HG03571 (cell line): ENCODE results near the gene CPHXL2.

Source experiments
- ATAC-seq: cut with Tn5 transposase; IDR thresholded peaks from one replicate; pipeline ENCODE4 v1.9.1; 2021; ENCODE audit not compliant: unreplicated experiment

CPHXL2 gene

DNA sequence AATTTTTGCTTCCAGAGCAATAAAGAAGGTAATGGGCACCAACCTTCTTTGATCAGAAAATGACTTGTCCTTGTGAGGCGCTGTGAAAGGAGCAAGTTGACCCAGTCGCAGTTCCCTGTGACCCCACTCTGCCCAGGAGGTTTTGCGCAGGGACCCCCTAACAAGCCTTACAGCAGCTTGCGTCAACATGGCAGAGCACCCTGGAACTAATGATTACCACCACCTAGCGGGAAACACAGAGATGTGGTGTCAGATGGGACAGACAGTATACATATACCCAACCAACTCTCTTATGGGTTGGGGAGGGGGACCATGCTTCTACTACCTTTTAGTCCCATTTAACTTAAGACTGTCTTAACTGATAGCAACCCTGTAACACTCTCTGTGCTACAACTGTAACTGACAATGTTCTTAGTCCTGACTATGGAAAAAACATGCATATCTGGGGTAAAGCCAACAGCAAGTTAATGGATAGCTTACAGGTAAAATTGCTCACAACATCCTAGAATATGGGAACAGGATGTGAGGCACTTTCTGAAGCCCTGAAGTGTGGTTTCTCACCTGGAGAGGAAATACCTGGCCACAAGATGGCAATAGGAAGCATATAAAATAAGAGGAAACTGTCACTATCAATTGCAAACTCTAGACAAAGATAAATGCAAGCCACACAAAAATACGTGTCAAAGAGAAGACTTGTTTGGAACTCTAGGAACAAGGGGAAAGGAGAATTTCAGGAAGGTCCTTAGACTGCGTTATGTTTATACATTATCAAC, 32.4 kb downstream of the CPHXL2 start:
- ATAC-seq: no peak

DNA sequence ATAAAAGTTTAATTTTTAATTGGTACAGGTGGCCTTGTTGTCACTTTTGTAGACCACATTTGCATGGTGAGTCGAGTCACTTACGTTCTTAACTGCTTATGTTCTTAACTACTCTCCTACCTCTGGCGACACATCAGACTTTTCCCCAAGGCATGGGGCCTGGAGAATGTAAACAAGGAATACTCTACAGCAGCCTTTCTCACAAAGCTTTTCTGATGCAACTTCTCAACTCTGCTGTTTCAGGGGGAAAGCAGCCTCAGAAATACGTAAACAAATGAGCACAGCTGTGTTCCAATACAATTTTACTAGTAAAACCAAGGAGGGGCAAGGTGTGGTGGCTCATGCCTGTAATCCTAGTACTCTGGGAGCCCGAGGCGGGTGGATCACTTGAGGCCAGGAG, 36.2 kb downstream of the CPHXL2 start:
- no peak for ATAC-seq

DNA sequence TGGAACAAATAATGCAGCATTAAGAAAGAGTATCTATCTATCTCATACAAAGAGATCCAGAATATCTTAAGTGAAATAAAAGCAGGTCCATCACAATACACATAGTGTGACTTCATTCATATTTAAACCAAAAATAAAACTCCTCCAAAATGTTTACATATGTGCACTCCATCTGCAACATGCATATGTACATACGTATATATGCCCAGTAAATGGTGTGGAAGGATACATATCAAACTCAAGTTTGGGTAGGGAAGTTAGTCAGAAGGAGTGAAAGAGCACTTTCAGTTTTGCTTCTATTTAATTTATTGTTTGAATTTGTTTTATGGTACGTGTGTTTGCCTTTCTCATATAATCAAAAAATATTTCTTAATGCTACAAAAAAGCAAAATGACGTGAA, 41.8 kb downstream of the CPHXL2 start:
- ATAC-seq: no peak

DNA sequence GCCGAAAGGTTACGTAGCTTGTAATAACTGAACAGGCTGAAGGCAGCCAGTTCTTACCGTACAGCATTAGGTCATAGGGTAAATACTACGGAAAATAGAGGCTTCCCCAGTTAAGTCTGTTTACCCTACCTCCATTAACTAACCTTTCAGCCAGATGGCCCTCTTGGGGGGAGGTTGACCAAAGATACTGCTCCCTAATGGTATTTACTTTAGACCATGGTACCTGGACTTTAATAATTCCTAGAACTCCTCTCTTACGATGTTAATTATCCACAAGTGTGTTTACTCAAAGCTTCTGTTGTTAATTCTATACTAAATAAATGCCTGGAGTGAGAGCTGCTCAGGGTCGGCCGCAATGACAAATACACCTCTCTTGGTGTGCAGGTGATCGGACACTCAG, 44.0 kb downstream of the CPHXL2 start:
- no peak for ATAC-seq

DNA sequence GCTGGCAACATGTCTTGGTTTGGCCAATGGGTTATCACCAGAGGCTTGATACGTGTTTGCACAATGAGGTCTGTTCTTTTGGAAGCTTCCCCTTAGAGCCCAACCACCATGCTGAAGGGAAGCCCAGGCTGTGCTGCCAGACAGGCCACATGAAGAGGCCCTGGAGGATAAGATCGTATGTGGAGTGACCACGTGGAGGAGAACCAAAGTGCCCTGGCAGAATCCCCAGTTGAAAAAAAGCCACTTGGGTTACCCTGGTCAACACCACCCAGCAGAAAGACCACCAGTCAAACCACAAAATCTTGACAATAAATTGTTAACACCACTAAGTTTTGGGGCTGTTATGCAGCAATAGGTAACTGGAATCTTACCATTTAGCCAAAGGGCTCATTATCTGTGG, 46.8 kb downstream of the CPHXL2 start:
- no peak for ATAC-seq

DNA sequence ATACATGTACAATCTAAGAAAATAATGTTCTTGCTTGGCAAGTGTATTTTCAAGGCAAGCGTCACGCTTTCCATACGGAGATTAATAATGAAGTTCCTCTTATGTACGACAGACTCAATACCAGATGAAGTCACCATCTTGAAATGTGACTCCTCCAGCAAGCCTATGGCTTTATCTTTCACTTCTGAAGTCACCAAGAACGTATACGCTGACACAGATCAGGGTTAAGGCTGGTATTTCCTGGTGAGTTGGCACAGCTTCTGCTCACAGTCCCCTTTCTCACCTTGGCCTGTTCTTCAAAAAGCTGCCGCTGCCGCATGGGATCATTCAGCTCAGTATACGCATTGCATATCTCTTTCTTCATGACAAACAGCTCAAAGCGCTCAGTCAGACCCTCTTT, 47.7 kb downstream of the CPHXL2 start:
- ATAC-seq: no peak

DNA sequence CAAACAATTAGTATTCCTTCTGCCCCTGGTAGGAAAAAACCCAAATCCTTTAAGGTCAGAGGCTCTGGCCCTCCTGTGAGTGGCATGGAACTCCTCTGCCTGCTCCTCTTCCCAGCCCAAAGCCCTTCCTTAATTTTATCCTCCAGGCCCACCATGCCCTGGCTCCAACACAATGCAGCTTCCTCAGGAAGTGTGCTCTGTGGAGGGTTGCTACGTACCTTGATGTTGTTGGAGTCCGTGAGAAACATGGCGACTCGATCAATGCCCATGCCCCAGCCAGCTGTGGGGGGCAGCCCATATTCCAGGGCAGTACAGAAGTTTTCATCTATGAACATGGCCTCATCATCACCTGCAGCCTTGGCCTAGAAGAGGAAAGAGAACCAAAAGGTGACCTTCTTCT, 48.5 kb downstream of the CPHXL2 start:
- no peak for ATAC-seq

DNA sequence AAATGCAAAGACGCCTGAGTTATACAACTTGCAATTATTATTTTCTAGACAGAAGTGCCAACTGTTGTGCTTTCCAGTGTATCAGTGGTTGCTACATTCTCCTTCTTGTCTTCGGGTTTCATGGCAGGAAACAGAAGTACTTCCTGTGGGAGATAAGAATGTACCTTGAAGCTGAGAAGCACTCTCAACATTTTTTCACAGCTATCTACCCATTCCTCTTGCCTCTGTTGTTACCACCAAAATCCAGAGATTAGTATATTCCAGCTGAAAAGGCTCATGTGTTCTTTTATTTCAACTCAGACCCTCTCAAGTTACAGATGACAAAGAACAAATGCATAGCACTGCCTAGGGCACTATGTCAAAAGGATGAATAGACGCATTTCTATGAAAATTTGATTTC, 49.0 kb downstream of the CPHXL2 start:
- ATAC-seq: no peak

DNA sequence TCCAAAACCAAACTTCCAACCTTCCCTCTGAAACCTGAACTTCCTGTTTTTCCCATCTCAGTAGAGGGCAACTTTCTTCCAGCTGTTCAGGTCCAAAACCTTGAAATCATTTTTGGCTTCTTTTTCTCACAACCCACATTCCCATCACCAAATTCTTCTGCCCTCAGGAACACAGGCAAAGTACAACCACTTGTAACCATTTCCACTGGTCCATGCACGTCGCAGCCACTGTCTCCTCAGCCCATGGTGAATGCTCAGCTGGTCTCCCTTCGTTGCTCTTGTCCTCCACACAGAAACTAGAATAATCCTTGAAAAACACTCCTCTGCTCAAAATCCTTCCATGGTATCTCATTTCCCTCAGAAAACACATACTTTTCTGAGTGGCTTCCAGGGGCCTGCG, 50.0 kb downstream of the CPHXL2 start:
- no peak for ATAC-seq

DNA sequence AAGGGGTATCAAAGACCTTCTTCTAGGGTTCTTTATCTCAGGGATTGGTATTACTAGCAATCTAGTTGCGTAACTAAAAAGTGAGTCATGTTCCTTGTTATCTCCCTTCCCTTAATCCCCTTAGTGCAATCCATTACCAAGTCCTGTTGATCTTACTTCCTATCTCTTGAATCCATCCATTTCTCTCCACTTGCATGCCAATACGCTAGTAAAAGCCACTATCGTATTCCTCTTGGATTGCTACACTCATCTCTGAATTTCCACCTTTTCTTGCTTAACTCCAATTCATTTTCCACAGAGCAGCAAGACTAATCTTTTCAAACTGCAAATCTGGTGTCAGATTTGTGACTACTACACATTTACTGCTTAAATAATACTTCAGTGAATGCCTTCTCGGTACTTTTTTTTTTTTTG, 51.9 kb downstream of the CPHXL2 start:
- ATAC-seq: no peak

DNA sequence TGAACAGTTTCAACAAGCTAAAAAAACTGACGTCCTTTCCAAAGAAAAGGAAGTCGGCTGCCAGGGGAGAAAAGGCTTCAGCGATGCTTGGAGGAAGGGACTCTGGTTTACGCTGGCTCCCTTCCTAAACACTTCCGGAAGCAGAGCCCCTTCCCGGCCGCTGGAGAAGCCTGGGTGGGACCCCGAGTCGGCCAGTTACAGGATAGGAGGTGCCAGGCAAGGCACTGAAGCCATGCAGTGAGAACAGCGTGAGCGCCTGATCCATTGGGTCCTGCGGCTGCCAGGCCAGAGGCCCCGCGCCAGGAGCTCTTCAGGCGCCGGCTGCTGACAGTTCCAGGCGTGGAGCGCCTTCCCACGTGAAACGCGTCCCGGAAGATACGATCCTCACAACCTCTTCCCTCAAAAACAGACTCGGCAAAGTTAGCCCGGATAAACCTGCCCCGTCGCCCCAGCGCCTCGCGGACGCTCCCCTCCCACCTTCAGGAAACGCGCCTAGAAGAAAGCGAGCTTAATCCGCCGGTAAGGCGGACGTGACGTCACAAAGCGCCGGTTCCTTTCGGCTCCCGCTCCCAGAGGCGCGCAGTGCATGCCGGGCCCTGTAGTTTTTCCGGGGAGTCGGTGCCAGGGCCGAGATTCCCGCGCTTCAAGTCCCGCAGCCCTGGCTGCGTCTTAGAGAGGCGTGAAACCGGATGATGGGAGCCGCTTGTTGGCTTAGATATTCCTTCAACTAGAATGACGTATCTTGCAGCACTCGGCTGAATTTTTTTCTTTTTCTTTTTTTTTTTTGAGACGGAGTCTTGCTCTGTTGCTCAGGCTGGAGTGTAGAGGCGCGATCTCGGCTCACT, 53.8 kb downstream of the CPHXL2 start, which contains the start of gene ADAT1:
Gene ADAT1 (minus strand): TSS at position 521 of the 845 bp plus-strand sequence. CDS start 2,482 bp downstream, outside the sequence.
- peak; percentile 87 for ATAC-seq

DNA sequence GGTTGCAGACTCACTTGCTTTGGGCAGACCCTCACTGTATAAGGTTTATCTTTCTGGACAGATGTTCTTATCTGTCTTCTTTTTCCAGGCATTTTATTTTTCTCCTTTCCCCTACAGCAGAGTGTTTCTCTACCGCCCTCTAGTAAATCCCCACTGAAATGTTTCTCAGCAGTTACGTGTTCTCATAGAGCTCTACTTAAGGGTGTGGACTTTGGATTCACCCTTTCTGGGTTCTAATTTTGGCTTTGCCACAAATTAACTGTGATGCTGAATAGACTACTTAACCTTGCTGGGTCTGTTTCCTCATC, 55.7 kb downstream of the CPHXL2 start:
- ATAC-seq: no peak

DNA sequence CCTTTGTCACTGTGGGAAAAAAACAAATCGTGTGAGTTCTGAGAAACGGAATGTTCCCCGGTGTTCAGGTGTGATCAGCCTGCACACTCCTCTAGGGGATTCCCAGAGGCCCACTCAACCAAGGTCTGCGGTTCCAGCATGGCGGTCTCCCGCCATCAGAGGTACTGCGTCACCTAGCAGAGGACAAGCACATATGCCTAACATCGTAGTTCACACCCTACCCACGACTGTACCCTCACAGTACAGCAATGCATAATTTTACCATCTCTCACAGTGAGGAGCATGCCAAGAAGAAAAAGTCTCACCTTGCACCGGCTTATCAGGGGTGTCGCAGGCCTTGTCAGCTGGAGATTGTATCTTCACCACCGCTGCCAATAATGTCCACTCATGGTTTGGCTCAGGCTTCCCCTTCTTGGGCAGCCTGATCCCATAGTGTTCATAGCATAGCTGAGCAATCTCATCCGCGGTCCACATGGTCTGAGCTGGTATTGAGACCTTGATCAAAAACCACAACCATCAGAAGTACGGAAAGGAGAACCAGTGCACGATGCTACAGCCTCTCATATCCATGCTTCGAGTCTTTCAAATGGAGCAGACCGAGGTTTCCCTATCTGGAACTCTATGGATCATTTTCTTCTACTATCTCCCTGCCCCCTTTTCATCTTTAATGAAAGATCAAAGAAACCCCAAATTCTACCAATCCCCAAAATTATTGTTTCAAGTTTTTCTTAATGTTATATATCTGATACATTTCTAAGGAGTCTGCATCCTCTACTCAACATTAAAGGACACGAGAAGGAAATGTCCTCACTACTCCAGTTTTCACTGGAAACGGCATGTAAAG, 56.3 kb downstream of the CPHXL2 start:
- no peak for ATAC-seq

DNA sequence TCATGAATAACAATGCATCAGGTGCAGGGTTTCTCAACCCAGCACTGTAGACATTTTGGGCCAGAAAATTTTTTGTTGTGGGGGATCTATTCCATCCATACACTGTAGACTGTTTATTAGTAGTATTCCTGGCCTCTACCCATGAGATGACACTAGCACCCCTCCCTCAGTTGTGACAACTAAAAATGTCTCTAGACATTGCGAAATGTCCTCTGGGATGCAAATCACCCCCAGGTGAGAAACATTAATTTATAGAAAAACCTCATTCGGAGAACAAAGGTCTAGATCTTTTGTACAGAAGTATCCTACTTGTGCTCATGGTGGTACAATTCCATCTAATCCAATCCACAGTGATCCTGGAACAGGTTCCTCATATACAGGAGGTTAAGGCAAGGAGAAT, 58.0 kb downstream of the CPHXL2 start:
- ATAC-seq: no peak

DNA sequence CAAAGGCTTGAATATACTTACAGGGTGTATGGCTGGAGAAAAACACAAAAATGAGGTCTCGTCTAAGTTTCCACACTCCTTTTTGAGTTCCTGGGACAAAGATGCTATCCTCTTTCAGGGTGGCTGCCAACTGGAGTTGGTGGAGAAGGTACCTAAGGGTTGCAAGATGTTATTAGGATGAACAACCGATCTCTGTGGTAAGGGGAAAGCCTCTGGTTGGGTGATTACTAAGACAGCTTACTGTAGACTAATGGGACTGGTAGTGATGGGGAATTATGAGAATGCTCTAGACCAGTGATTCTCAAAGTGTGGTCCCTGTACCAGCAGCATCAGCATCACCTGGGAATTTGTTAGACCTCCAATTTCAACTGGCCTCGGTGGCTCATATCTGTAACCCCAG, 59.7 kb downstream of the CPHXL2 start:
- ATAC-seq: no peak

DNA sequence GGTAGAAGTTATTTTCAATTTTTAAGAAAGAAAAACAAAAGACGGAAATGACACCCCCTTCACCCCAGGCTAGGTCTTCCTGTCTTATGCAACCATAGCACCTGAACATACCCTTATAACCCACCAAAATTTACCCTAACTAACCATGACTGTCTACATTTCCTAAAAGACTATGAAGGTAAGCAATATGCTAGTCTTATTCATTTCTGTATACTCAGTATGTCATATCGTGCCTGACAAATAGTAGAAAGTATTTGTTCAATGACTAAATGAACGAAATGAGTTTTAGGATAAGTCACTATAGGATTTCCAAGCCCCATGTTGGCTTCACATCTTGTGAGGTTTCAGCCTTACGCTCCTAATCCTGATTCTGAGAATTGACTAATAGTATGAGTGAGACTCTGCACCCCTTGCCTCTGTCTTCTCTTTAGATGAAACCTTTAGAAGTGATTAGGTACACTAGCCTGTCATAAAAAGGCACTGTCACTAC, 60.2 kb downstream of the CPHXL2 start:
- no peak for ATAC-seq

DNA sequence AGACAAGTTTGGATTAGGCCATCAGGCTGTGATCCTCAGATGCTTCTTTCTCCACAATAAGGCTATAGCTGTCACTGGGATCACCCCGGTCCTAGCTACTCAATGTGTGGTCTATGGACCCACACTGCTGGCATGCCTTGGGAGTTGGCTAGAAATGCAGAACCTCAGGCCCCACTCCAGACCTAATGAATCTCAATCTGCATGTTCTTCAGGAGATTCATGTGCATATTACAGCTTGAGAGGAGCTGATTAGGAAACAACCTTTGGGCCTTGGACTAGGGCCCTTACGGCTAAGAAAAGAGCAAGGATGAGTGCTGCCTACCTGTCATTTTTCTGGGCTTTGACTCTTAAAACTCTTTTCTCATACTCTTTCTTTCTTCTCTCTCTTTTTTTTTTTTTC, 61.2 kb downstream of the CPHXL2 start:
- ATAC-seq: no peak

DNA sequence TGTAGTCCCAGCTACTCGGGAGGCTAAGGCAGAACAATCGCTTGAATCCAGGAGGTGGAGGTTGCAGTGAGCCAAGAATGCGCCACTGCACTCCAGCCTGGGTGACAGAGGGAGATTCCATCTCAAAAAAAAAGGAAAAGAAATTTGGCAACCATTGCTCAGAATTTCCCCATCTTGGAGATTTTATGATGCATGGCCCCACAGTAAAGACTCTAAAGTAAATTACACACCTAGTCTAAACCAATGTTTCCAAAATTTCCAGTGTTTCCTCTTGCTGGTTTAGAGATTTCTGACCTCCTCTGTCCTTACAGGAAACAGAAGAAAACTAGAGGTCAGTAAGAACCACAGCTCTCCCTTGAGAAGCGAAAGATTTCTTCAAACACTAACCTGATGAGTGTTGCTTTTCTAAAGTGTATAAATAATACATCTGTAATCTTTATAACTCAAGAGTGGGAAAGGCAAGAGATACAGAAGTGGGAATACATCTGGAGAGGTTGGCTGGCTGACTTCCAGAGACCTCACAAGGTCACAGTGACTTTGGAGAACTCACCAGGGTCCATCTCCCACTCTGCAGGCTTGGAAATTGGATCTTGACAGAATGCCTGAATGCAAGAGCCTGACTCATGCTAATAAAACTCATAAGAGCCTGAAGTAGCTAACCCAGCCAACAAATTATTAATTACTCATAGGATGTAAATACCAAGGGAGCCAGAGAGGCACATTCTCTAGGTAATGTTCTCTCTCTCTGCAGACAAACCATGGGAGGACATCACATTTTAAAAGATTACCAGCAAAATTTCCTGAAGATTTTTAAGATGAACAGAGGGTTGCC, 62.5 kb downstream of the CPHXL2 start:
- no peak for ATAC-seq
